NB4 (cell line): ENCODE data around the gene C22orf39.
"Not testable (repeated sequence)": the region's sequence is repeated elsewhere in the genome, so short reads cannot be mapped to it uniquely, and the experiment has no call there.

ENCODE experiments used
- DNase-seq: peaks from one replicate; pipeline ENCODE4 v3.0.0; 2010; ENCODE audit warnings: low read depth
- H3K4me3 ChIP-seq: one replicate; pipeline ENCODE4 v1.5.1; 2011; ENCODE audit warnings: mild to moderate bottlenecking, low read depth, low read length, moderate library complexity
- MYC ChIP-seq: IDR thresholded peaks from 2 replicates; pipeline ENCODE4 v1.6.1; 2011; ENCODE audit warnings: low read depth, low read length
- POLR2A ChIP-seq: IDR thresholded peaks from 2 replicates; pipeline ENCODE4 v1.6.1; 2011; ENCODE audit warnings: mild to moderate bottlenecking; ENCODE audit not compliant: insufficient read length; ENCODE audit errors: extremely low read depth
- TF ChIP-seq, protein P1 (sequence below): IDR thresholded peaks from 2 replicates; pipeline ENCODE4 v1.6.1; 2011; ENCODE audit warnings: low read depth, low read length
- TF ChIP-seq, protein P2 (sequence below): IDR thresholded peaks from one replicate; pipeline ENCODE4 v1.5.1; 2012; ENCODE audit warnings: low read depth, low read length

C22orf39 gene

DNA sequence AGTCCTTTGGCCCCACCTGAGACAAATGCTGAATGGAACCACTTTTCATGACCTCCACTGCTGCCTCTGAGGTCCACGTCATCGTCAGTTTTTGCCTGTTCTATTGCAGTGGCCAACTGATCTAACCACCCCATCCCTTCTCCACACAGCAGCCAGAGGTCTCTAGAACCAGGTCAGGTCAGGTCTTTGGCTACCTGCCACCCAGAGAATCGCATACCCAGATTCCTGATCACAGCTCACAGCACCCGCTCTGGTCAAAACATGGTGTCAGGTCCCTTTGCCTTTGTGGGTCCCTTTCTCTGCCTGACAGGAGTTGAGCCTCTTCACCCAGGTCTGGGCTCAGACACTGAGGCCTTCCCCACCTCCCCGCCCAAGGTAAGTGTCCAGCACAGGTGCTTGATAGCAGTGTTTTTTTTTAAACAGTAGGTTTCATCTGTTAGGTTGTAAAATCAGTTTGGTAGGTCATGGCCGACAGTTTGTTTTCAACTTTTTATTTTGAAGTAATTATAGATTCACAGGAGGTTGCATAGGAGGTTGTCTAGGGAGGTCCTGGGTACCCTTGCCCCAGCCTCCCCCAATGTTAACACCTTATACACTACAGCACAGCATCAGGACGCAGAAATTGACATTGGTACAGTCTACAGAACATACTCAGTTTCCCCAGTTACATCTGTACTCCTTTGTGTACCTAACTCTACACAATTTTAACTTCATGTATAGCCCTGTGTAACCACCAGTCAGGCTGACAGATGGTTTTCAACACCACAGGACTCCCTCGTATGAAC lies 6.9 kb downstream of the C22orf39 start:
- no peak overlapping the region for H3K4me3 ChIP-seq
- TF ChIP-seq MYC (no peak), POLR2A (no peak)
- TF ChIP-seq, protein P1, sequence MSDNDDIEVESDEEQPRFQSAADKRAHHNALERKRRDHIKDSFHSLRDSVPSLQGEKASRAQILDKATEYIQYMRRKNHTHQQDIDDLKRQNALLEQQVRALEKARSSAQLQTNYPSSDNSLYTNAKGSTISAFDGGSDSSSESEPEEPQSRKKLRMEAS, result no peak
- TF ChIP-seq, protein P2, sequence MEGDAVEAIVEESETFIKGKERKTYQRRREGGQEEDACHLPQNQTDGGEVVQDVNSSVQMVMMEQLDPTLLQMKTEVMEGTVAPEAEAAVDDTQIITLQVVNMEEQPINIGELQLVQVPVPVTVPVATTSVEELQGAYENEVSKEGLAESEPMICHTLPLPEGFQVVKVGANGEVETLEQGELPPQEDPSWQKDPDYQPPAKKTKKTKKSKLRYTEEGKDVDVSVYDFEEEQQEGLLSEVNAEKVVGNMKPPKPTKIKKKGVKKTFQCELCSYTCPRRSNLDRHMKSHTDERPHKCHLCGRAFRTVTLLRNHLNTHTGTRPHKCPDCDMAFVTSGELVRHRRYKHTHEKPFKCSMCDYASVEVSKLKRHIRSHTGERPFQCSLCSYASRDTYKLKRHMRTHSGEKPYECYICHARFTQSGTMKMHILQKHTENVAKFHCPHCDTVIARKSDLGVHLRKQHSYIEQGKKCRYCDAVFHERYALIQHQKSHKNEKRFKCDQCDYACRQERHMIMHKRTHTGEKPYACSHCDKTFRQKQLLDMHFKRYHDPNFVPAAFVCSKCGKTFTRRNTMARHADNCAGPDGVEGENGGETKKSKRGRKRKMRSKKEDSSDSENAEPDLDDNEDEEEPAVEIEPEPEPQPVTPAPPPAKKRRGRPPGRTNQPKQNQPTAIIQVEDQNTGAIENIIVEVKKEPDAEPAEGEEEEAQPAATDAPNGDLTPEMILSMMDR, result no peak

DNA sequence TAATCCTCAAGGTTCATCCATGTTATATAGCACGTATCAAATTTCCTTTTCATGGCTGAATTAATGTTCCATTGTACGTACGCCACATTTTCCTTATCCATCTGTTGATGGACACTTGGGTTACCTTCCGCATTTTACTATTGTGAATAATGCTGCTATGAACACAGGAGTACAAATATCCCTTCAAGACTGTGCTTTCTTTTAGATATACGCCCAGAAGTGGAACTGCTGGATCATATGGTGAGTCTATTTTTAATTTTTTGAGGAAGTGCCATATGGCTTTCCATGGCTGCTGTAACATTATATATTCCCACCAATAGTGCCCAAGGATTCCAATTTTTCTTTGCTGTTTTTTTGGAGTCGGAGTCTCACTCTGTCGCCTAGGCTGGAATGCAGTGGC lies 9.2 kb downstream of the C22orf39 start:
- no peak for DNase-seq
- TF ChIP-seq MYC (no peak), POLR2A (no peak)
- H3K4me3 ChIP-seq, result no peak overlapping the region

More for the DNA sequence above, 6.9 kb downstream of the C22orf39 start:
- DNase-seq, result no peak

DNA sequence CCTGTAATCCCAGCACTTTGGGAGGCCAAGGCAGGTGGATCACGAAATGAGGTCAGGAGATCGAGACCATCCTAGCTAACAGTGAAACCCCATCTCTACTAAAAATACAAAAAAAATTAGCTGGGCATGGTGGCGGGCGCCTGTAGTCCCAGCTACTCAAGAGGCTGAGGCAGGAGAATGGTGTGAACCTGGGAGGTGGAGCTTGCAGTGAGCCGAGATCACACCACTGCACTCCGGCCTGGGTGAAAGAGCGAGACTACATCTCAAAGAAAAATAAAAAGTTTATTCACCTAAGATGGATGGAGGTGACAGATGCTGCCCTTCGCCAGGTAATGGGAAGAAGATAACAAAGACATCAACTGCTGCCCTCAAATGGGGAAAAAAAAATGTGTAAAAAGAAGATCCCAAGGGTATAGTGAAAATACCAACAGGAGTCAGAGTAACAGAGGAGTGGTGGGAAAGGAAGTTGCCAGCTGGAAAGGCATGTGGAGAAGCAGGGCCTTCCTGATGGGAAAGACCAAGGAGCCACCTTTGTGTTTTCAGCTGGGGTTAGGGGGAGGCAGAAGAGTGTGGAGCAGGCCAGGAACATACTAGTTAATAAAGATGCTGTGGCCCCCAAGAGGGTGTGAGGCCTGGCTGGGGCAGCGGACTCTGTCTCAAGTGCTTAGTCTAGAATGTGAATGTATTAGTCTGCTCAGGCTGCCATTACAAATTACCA lies 10.9 kb downstream of the C22orf39 start:
- not testable (repeated sequence) for H3K4me3 ChIP-seq, DNase-seq

DNA sequence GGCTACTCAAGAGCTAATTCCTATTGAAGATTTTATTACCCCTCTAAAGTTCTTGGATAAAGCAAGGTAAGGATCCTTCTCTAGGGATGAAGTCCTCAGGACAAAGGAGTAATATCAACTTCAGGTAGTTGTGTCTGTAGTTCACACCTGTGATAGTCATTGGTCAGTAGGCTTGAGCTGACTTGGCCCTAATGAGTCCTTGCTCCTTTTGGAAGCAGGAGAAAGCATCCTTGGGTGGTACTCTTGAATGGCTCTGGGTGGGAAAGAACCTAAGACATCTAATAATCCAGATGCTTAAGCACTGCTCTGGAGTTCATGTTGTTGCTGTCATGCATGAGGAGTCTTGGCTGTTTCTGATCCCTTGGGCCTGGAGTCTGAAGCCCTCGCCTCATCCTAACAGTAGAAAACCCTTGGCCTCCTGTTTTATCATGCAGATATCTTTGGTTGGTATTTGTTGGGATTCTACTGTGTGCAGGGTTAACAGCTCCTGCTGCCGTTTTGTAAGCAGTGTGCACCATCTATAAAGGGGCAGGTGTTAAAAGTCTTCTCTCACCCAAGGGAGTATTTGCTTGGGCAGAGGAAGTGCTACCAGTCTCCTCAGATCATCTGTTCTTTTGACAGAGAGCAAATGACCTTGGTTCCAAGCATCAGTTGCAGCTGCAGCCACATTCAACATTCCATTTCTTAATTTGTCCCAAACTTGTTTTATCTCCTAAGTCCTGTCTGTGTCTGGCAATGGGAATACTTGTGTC lies 12.5 kb downstream of the C22orf39 start:
- H3K4me3 ChIP-seq, result no peak overlapping the region
- TF ChIP-seq, protein P2, result no peak
- no peak for TF ChIP-seq POLR2A
- TF ChIP-seq MYC, result no peak
- TF ChIP-seq, protein P1, result no peak
- no peak for DNase-seq

DNA sequence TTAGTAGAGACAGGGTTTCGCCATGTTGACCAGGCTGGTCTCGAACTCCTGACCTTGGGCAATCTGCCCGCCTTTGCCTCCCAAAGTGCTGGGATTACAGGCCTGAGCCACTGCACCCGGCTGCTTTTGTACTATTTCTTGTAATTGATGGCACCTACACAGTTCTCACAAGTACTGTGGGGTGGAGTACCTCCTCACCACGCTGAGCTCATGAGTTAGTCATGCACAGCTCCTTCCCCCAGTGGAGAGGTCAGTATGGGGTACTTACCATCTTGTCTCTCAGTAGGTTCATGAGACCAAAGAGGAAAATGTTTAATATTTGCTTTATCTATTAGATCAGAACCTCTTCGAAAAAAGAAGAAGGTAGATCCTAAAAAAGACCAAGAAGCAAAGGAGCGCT lies 13.1 kb downstream of the C22orf39 start:
- no peak for DNase-seq
- TF ChIP-seq, protein P1, result no peak
- TF ChIP-seq, protein P2, result no peak
- no peak for TF ChIP-seq MYC
- TF ChIP-seq POLR2A, result no peak
- no peak overlapping the region for H3K4me3 ChIP-seq

DNA sequence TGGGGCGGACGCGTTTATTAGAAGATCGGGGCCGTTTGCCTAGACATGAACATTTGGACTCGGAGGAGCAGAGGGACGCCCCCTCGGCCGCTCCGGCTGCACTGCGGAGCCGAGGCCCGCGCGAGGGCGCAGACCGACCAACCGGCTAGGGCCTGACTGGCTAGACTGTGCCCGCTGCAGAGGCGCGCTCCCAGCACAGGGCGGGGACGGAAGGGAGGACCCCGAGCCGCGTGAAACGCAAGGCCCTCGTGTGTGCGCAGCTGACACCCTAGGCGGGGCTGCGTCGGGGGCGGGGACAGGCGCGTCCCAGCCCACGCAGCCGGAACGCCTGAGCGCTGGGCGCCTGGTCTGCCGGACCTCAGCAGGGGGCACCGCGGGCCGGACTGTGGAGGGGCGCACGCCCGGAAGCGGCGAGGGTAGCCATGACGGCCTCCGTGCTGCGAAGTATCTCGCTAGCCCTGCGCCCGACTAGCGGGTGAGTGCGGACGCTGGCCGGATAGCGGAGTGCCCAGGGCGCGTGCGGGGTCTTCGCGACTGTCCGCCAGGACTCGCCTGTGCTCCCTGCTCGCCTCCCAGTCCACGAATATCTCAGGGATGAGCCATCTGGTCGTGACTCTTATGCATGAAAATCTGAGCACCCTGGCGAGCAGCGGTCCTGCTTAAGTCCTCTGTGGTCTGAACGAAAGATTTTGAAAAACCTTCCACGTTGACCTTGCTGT lies 15.2 kb downstream of the C22orf39 start, which contains the start of gene MRPL40:
MRPL40 (plus strand) TSS at position 413 of the 719 bp plus-strand sequence; CDS start at position 423, 10 bp downstream.
- TF ChIP-seq, protein P1, result peak; percentile 76
- TF ChIP-seq, protein P2, result no peak
- TF ChIP-seq MYC (peak; percentile 79; the same call in 1 of the 2 replicates), POLR2A (peak; percentile 84)
- DNase-seq, result peak; percentile 97
- peak within 1 kb of the TSS; percentile 84 for H3K4me3 ChIP-seq
